ENCODE results near the gene SAPCD1.

The SAPCD1 gene

DNA sequence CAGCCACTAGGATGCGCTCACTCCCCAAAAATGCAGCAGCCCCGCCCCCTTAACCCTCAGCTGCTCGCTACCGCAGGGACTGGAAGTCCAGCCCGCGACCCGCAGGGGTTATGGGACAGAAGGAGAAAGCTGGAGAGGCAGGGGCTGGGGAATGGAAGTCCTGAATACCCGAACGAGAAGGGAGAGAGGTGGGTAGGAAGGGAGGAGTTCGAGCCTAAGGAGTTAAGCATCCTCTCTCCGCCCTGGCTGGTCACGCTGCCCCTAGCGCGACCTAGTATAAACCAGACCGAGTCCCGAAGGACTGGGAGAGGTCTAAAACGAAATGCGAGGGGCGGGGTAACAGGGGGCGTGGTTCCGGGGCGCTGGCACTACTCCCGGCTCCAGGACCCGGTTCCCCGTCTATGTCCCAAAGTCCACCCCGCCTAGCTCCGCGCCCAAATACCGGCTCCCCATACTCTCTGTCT lies 32.9 kb upstream of the SAPCD1 start:
- peak; percentile 58 to 84 (median 67) for DNase-seq

DNA sequence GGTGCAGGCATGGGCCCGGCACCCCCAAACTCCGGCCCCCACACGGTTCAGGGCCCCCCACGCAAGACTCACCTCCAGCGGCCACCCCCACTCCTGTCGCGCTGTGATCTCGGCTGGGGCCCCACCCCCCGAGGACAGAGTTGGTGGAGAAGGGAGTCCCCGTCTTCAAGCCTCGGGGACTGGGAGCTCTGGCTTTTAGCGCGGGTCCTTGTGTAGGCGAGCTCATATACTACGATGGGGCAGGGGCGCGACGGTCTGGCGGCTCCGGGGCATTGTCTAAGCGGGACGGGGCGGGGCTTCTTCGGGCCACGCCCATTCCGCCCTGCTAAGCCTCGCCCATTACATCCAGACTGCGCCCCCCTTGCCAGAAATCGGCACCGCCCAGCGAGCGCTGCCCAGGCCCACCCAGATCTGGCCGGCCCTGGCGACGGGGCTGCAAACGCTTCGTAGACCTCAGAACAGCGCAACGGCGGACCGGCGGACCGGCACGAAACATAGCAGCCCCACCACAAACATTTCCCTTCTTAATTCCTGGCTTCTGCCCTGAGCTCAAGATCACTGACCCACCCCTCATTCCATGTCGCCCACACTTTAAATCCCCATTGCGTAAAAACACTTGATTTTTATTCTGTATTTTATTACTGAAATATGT lies 32.4 kb upstream of the SAPCD1 start:
- peak; percentile 28 to 76 (median 63) for DNase-seq

DNA sequence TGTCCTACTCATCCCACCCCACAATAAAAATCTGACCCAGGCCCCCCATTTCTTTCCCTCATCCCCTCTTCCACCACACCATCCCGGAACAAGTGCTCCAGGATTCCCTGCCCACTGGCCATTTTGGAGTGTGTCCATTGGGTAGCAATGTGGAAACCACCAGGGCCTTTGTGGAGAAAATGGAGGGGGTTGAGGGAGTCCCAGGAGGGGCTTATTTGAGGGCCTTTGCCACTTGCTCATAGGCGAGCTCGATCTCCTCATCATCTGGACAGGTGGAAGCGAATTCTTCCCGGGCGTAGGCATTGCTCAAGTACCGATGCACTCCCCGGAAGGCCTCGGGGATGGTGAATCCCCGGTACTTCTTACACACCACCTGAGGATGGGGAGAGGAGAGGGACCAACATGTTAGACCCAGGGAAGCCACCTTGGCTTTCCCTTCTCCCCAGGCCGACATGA lies 31.8 kb upstream of the SAPCD1 start:
- DNase-seq, result no peak

DNA sequence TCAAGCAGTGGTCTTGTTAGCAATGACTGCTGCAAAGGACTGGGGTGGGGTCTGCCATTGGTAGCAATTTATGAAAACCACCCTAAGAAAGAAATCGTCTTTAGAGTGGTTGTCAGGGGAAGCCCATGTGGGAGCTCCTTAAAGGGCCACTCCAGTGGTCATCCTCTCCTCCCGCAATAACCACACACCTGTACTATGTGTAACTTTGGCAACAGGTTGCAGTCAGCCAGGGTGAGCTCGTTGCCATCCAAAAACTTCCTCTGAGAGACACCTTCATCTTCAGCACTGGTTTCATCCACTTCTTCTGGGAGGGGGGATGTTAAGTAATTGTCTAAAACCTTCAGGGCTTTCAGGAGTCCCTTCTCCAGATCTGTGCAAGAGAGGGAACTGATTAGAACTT lies 30.4 kb upstream of the SAPCD1 start:
- no peak for DNase-seq

DNA sequence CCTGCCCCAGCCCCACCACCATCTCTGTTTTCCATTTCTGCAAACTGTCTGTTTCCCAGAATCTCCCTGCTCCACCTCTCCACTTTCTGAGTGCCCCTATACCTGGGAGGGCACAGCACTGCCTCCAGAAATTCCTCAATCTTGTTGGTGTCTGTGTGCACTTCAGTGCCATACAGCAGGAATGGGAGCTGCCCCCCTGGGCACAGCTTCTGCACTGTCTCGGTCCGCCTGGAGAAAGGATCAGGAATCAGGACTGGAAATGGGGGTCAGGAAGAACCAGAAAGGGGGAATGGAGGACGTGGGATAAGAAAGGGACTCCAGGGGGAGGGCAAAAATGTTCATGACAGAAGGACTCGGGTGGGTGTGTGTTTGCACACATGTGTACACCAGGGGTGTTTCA lies 28.7 kb upstream of the SAPCD1 start:
- no peak for DNase-seq

DNA sequence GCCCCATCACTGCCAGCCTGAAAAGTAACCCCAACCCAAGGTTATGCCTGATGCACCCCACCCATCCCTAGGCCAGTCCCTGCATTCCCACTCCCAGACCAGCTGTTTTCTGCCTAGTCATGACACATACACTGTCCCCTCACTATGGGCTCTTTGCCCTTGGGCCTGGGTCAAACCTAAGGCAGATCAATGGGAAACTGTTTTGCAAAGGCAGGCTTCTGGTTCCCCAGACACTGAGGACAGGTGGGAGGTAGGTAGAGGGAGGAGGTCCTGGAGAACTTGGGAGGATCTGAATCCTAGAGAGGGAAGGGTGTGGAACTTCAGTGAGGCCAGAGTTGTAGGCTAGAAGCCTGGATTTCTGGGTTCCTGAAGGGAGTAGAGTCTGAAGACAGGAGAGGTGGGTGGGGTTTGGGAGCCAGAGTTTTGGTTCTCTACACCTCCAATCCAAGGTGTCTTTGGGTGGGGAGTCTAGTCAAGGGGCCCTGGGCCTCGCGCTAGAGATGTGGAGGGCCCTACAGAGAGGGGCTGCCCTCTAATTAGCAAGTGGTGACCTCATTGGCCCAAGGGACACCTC lies 28.1 kb upstream of the SAPCD1 start:
- DNase-seq, result no peak

DNA sequence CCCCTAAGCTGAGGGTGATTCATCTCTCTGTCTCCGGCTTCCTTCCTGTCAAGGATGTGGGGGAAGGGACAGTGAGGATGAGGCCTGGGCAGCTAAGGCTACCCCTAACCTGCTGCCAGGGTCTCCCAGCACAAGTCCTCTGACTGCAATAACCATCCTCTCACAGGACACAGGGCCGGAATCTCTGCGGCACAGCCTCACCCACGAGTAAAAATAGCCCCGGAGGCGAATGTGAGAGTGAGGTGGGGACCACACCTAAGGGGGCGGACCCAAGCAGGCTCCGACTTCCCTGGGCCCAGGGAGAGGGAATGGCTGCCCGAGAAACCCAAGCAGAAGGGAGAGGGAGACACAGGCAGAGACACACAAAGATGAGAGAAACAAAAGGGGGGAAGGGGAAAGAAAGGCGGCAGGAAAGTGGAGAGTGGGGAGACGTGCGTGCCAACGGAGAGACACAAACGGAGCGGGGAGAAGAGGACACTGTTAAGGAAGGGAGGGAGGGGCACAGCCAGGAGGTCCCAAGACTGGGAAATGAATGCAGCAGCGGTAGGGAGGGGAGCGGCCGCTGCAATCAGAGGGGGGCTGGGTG lies 27.5 kb upstream of the SAPCD1 start:
- DNase-seq, result peak in 4 of 5 experiments; percentile 29 to 83 (median 46)

DNA sequence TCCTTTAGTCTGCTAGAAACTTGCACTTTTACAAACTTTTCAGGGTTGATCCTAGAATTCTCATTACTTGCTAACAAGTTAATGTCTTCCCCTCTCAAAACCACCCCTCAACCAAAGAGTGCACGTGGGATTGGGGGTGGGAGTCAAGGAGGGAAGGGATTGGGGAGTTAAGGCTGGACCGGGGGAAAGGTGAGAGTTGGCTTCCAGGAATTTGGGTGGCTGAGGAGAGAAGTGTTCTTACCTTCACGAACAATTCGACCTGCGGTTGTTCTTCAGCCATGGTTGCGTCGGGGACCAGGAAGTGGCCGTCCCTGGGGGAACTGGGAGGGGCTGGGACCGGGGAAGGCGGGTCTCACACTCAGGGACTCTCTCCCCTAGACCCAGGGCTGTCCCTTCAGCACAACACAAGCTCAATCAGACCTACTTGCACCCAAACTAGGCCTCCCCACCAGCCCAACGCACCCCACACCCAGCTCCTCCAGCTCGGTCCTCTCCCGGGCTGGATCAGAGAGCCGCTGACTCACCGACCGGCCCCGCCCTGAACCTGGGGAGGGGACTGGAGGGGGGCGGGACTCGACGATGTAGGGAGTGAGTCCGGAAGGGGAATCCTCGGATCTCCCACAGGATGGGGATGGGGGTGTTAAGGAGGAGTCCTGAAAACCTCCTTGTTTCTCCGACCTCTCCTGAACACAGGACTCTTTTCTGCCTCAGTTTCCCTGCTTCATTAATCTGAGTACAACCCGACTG lies 26.3 kb upstream of the SAPCD1 start, which contains the start of gene CLIC1:
Gene CLIC1 (minus strand): TSS at position 510 of the 747 bp plus-strand sequence. CDS start 230 bp downstream, at position 280.
- peak; percentile 53 to 89 (median 66) for DNase-seq

DNA sequence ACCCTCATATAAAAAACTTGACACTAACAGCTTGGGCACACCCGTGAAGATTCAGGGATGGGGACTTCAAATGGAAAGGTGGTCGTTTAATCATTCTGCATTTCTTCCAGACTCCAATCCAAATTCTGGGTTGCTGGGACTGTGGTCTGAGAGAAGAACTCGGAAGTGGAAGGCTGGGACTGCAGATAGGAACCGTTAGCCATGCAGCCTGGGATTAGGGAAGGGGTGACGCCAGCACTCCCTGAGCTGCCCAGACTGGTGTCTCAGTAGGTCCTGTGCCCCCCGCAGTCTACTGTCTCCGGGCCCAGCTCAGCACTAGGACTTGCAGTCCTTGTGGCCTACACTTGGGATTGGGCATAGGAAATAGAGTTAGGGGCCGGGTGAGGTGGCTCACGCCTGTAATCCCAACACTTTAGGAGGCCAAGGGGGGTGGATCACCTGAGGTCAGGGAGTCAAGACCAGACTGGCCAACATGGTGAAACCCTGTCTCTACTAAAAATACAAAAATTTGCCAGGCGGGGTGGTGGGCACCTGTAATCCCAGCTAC lies 25.6 kb upstream of the SAPCD1 start:
- DNase-seq, result no peak

DNA sequence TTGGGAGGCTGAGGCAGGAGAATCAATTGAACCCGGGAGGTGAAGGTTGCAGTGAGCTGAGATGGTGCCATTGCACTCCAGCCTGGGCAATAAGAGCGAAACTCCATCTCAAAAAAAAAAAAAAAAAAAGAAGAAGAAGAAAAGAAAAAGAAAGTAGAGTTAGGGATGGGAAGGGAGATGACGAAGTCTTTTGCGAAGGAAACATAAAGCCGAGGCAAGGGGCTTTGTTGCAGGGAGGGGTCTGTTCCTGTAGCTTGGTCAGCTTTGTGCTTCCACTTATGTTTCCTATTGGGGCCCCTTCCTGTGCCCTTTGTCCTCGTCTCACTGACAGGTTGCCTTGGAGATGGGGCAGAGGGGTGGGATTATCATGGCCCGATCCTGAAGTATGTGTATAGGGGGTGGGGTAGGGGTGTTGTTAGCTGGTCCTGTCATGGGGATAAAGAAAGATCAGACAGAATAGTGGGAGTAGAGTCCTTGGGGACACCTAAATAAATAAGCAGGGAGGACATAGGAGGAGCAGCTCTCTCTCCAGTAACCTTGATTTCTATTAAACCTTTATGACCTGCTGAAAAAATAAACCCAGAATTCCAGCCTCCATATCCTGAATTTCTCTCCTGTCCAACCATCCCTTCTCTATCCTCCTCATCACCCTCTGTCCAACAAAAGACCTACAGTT lies 25.0 kb upstream of the SAPCD1 start:
- peak in 1 of 5 experiments; percentile 35 for DNase-seq

DNA sequence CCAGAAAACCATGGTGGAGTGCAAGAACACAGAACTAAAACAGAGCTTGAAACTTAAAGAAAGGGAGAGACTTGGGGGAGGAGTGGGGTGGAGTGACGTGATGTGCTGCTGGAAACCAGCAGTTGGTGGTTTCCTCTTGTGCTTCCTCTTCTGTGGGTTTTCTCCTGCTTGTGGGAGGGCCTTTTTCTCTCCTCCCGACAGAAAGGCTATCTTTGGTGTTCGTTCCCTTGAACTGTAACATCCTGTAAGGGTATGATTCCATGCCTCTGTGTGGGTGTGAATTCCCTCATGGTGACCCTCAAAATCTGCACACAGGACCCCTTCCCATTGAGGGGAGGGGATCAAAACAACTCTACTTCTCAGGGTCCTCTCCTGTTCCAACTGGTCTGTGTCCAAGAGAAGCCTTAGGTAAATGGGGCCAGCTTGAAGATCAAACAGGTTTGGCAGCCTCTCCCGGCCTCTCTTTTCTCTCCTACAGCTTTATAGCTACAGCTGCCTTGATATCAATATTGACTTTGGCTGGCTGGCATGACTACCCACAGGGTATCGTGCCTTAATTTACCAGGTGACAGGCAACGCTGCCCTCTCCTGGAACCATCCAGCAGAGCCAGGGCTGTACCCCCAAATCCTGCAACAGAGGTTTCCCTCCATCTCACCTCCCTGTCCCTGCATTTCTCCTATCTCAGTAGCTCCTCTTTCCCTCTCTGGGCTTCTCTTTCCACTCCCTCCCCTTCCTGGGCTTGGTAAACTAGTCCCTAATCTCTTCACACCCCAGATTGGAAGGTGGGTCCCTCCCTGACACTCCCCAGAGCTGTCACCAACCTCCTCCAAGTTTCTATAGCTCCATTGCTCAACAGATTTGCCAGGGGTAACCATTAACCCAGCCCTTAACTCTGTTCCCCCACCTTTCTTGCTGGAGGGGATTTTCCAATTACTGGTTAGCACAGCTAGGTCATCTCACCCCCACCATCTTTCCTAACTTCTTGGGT lies 24.2 kb upstream of the SAPCD1 start:
- DNase-seq, result peak in 4 of 5 experiments; percentile 30 to 95 (median 70)

DNA sequence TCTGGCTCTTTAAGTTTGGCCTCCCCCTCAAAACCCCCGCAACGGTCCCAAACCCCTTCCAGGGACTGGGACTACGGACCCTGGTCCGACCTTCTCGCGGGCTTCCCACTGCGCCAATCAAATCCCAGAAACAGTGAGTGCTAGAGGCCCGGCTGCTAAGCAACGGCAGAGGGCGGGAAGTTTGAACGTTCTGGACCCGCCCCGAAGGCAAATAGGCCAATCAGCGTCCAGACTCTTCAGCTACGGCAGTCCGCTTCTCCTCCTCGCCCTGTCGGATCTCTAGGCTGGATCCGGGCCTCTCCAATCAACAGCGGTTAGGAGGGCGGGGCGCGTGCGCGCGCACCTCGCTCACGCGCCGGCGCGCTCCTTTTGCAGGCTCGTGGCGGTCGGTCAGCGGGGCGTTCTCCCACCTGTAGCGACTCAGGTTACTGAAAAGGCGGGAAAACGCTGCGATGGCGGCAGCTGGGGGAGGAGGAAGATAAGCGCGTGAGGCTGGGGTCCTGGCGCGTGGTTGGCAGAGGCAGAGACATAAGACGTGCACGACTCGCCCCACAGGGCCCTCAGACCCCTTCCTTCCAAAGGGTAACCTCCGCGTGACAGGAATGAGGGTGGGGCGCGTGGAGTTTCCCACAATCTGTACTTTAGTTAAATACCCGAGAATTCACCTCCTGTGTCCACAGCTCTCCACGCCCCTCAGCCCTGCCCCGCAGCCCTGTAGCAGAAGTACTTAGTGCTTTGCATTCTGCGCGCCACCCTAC lies 22.6 kb upstream of the SAPCD1 start, which contains the start of gene MSH5:
Gene MSH5 (plus strand): TSS at position 367 of the 758 bp plus-strand sequence. CDS start 462 bp downstream, outside the sequence.
- DNase-seq, result peak; percentile 91 to 99 (median 92)

DNA sequence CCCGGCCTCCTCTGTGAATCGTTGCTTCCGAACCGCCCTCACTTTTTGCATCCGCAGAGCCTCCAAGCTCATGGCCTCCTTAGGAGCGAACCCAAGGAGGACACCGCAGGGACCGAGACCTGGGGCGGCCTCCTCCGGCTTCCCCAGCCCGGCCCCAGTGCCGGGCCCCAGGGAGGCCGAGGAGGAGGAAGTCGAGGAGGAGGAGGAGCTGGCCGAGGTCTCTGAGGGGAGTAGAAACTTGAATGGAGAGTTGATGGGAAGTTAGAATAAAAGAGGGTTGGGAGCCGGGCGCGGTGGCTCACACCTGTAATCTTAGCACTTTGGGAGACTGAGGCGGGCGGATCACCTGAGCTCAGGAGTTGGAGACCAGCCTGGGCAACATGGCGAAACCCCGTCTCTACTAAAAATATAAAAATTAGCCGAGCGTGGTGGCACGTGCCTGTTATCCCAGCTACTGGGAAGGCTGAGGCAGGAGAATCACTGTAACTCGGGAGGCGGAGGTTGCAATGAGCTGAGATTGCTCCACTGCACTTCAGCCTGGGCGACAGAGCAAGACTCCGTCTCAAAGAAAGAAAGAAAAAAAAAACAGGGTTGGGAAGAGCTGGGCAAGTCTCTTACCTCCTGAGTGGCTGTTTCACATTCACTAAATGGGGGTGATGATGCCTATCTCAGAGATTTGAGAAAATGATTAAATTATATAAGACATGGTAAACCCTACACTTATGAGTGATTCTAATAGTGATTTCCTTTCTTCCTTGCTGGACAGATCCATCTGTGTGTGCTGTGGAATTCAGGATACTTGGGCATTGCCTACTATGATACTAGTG lies 21.8 kb upstream of the SAPCD1 start:
- peak in 1 of 5 experiments; percentile 24 for DNase-seq

DNA sequence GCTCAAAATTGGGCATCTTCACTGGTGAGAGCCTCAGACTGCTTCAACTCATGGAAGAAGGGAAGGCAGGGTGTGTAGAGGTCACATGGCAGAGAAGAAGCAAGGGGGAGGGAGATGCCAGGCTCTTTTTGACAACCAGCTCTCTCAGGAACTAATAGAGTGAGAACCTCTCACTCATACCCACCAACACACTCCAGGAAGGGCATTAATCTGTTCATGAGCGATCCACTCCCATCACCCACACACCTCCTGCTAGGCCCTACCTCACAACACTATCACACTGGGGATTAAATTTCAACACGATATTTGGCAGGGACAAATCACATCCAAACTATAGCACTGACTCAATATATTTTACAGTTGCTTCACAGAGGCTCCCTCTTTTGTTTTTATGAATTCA lies 20.6 kb upstream of the SAPCD1 start:
- DNase-seq, result no peak

DNA sequence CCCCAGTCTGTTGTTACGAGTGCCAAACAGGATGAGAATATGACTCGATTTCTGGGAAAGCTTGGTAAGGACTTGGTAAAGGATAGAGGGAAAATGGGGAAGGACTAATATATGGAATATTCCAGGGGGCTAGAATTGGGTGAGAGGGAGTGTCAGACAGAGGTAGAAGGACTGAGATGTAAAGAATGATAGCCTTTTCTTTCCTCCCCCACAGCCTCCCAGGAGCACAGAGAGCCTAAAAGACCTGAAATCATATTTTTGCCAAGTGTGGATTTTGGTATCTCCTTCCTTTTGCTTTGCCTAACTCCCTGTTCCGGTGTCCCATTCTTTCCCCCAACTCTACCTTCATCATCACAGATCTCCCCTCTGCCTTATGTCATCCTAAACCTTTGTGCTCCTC lies 19.6 kb upstream of the SAPCD1 start:
- no peak for DNase-seq

DNA sequence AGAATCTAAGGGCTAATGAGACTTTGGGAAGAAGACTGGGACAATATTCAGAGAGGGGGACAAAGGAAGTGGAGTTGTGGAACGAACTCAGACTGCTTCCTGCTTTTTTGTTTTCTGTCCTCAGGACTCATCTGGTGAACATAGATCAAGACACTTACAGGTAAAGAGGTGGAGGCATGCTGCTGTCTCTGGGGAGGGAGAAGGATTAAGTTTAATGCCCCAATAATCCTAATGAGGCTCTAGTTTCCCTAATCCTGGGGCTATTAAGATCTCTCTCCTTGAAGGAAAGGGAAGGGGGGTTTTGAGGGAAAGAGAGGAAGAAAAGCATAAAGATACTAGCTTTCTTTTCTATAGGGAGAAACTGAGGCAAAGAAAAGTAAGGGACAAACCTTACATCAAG lies 18.0 kb upstream of the SAPCD1 start:
- no peak for DNase-seq

DNA sequence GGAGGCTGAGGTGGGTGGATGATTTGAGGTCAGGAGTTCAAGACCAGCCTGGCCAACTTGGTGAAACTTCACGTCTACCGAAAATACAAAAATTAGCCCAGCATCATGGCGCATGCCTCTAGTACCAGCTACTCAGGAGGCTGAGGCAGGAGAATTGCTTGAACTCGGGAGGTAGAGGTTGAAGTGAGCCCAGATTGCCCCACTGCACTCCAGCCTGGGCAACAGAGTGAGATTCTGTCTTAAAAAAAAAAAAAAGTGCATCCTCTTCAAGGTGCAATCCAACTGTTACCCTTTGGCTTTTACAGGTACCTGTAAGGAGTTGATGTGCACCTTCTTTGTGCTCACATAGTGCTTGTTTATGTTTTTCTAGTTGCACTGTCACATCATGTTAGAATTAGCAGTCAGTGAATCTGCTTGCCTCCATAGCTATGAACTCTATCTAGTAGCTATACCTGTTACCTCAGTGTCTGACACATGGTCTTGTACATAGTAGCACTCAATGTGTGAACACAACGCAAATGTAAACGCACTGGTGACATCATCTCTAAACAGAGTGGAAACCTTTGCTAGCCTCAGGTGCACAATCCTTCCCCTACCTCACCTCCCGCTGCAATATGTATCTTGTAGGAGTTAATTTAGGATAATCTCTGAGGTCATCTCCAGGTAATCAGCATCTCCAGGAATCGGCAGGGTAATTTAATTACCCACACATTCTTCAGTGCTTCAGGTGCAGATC lies 13.0 kb upstream of the SAPCD1 start:
- DNase-seq, result no peak

DNA sequence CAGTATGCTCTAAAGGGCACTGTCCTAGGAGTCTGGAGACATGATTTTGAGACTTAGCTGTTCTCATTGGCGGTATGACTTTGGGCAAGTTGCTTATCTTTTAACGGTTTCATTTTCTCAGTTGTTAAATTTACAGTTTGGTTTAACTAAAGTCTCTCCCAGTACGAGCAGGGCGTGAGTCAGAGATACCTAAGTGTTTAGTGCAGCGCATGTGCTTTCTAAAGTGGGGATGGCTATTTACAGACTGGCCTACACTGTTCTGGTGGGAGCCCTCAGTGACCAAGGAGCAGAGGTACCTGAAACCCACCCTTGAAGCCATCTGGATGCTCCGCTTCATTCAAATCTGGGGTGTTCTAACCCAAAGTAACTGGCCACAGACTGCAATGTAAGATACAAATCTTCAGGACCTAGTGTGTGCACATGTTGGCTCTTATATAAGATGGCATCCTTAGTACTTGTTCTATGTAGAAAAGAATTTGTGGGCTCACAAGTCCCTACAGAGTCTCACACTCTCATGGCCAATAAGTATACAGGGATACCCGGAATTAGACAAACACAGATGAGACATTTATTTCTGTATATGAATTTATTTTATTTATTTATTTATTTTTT lies 11.9 kb upstream of the SAPCD1 start:
- DNase-seq, result no peak

Measured in T-helper 2 cell (primary cell).